ENCODE measurements around the gene MCOLN2.

Gene MCOLN2

DNA sequence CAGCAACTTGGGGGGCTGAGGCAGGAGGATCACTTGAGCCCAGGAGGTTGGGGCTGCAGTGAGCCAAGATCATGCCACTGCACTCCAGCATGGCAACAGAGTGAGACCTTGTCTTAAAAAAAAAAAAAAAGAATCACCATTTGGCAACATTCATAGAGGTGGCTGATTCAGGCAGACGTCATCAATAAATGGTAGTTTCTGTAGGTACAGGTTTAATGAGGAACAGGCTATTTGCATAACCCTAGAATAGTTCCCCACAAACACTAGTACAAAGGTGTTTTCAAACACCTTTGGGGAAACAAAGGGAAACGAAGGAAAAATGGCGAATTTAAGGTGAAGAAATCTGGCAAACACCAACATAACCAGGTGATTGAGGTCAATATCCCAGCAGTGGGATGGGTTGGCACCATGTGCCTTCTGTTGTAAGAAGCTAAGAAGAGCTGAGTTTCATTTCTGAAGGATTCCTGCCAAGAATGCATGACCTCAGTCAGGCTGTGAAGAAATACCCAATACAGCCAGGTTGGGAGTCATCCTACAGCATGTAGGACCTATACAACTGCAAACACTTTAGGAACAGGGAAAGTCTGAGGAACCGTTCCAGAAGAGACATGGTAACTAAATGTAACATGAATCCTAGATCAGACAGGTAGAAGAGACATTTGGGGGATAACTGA lies 109.5 kb downstream of the MCOLN2 start:
- peak; percentile 10 for DNase-seq (ENCODE audit: low read depth)
- TF ChIP-seq, protein P1, sequence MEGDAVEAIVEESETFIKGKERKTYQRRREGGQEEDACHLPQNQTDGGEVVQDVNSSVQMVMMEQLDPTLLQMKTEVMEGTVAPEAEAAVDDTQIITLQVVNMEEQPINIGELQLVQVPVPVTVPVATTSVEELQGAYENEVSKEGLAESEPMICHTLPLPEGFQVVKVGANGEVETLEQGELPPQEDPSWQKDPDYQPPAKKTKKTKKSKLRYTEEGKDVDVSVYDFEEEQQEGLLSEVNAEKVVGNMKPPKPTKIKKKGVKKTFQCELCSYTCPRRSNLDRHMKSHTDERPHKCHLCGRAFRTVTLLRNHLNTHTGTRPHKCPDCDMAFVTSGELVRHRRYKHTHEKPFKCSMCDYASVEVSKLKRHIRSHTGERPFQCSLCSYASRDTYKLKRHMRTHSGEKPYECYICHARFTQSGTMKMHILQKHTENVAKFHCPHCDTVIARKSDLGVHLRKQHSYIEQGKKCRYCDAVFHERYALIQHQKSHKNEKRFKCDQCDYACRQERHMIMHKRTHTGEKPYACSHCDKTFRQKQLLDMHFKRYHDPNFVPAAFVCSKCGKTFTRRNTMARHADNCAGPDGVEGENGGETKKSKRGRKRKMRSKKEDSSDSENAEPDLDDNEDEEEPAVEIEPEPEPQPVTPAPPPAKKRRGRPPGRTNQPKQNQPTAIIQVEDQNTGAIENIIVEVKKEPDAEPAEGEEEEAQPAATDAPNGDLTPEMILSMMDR (conservative IDR thresholded peaks at IDR 0.05; ENCODE audit: low read depth, low read length), result no peak
- H3K4me3 ChIP-seq (ENCODE audit: low read length), result no peak overlapping the region

GRCh38 chr1:84885469-84885868 lies 111.4 kb downstream of the MCOLN2 start:
- no peak overlapping the region for H3K4me3 ChIP-seq (ENCODE audit: low read length)
- TF ChIP-seq, protein P1 (conservative IDR thresholded peaks at IDR 0.05; ENCODE audit: low read depth, low read length), result no peak
- DNase-seq (ENCODE audit: low read depth), result no peak

- no peak for DNase-seq (ENCODE audit: low read depth)
- H3K4me3 ChIP-seq (ENCODE audit: low read length), result no peak overlapping the region
- TF ChIP-seq, protein P1 (conservative IDR thresholded peaks at IDR 0.05; ENCODE audit: low read depth, low read length), result peak; percentile 21
Measured at GRCh38 chr1:84884671-84885389, 112.1 kb downstream of the MCOLN2 start.

GRCh38 chr1:84883286-84883685 lies 113.6 kb downstream of the MCOLN2 start:
- H3K4me3 ChIP-seq (ENCODE audit: low read length), result no peak overlapping the region
- DNase-seq (ENCODE audit: low read depth), result no peak
- TF ChIP-seq, protein P1 (conservative IDR thresholded peaks at IDR 0.05; ENCODE audit: low read depth, low read length), result no peak

- no peak overlapping the region for H3K4me3 ChIP-seq (ENCODE audit: low read length)
- TF ChIP-seq, protein P1 (conservative IDR thresholded peaks at IDR 0.05; ENCODE audit: low read depth, low read length), result no peak
- peak; percentile 12 for DNase-seq (ENCODE audit: low read depth)
Measured at GRCh38 chr1:84877592-84877991, 119.3 kb downstream of the MCOLN2 start.

GRCh38 chr1:84876353-84876752 lies 120.6 kb downstream of the MCOLN2 start:
- TF ChIP-seq, protein P1 (conservative IDR thresholded peaks at IDR 0.05; ENCODE audit: low read depth, low read length), result no peak
- DNase-seq (ENCODE audit: low read depth), result no peak

More at GRCh38 chr1:84876353-84876752, 120.6 kb downstream of the MCOLN2 start:
- H3K4me3 ChIP-seq (ENCODE audit: low read length), result no peak overlapping the region

Data from retinal pigment epithelial cell (primary cell).